Measurements from ENCODE around the gene AFG1L. TPM values are rescaled to one million over a fixed set of nuclear protein-coding genes. Genes with fewer than 3 reads are reported as not detected.
"Not testable (repeated sequence)": the region's sequence is repeated elsewhere in the genome, so short reads cannot be mapped to it uniquely, and the experiment has no call there.

Gene AFG1L
- total RNA-seq, 1 donor from 2014 or later = 8.2 TPM

DNA sequence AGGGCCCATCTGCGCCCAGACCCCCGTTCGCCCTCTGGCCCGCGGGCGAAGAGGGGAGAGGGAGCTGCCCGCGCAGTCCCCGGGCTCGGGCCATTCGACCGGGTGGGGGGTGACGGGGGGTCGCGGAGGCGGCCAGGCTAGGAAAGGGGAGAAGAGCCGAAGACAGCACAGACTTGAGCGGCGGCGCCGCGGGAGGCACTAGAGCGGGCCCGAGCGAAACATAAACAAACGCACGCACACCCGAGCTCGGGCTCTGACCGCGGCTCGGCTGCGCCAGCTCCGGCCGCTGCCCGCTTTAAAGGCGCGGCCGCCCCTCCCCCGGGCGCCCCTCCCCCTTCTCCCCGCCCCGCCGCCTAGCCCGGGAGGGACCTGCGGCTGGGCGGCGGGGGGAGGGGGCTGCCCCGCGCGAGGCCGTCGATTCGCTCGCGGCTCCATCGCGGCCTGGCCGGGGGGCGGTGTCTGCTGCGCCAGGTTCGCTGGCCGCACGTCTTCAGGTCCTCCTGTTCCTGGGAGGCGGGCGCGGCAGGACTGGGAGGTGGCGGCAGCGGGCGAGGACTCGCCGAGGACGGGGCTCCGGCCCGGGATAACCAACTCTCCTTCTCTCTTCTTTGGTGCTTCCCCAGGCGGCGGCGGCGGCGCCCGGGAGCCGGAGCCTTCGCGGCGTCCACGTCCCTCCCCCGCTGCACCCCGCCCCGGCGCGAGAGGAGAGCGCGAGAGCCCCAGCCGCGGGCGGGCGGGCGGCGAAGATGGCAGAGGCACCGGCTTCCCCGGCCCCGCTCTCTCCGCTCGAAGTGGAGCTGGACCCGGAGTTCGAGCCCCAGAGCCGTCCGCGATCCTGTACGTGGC lies 265.8 kb downstream of the AFG1L start, which contains the start of gene FOXO3:
TSS of gene FOXO3 (plus strand) at position 455 of the 846 bp plus-strand sequence. CDS start at position 747, 292 bp downstream.
- H3K4me3 Mint-ChIP-seq = peak within 1 kb of the TSS; percentile 96
- peak within 1 kb of the TSS; percentile 86 for H3K27ac Mint-ChIP-seq (ENCODE audit: unreplicated experiment)
- no peaks in the 10 kb centered on the region for H3K9me3 Mint-ChIP-seq
- no peak for TF ChIP-seq CTCF (conservative IDR thresholded peaks at IDR 0.05)
- peaks cover 44% of the 10 kb centered on the region for H3K27me3 Mint-ChIP-seq (ENCODE audit: low read depth)
- H3K36me3 Mint-ChIP-seq (ENCODE audit: low read depth) = peaks cover 4% of the 10 kb centered on the region
- H3K4me1 Mint-ChIP-seq = peaks cover 47% of the 10 kb centered on the region
- DNase-seq (ENCODE audit: low read depth, low spot score) = peak; percentile 74

DNA sequence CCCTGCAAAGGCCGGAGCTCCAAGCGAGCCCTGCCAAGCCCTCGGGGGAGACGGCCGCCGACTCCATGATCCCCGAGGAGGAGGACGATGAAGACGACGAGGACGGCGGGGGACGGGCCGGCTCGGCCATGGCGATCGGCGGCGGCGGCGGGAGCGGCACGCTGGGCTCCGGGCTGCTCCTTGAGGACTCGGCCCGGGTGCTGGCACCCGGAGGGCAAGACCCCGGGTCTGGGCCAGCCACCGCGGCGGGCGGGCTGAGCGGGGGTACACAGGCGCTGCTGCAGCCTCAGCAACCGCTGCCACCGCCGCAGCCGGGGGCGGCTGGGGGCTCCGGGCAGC lies 266.4 kb downstream of the AFG1L start:
- H3K27ac Mint-ChIP-seq (ENCODE audit: unreplicated experiment); DNase-seq (ENCODE audit: low read depth, low spot score); H3K36me3 Mint-ChIP-seq (ENCODE audit: low read depth); H3K9me3 Mint-ChIP-seq: not testable (repeated sequence)
- peak overlapping the region; percentile 95 for H3K4me3 Mint-ChIP-seq
- peaks cover 53% of the 10 kb centered on the region for H3K4me1 Mint-ChIP-seq
- H3K27me3 Mint-ChIP-seq (ENCODE audit: low read depth) = peaks cover 44% of the 10 kb centered on the region

GRCh38 chr6:108561742-108562502 lies 267.1 kb downstream of the AFG1L start:
- TF ChIP-seq CTCF (conservative IDR thresholded peaks at IDR 0.05) = no peak
- Mint-ChIP-seq H3K27ac (ENCODE audit: unreplicated experiment) (peak overlapping the region; percentile 86), H3K36me3 (ENCODE audit: low read depth) (peaks cover 4% of the 10 kb centered on the region), H3K27me3 (ENCODE audit: low read depth) (peaks cover 40% of the 10 kb centered on the region), H3K9me3 (no peaks in the 10 kb centered on the region), H3K4me3 (peak overlapping the region; percentile 95), H3K4me1 (peaks cover 52% of the 10 kb centered on the region)
- peak; percentile 20 for DNase-seq (ENCODE audit: low read depth, low spot score)

DNA sequence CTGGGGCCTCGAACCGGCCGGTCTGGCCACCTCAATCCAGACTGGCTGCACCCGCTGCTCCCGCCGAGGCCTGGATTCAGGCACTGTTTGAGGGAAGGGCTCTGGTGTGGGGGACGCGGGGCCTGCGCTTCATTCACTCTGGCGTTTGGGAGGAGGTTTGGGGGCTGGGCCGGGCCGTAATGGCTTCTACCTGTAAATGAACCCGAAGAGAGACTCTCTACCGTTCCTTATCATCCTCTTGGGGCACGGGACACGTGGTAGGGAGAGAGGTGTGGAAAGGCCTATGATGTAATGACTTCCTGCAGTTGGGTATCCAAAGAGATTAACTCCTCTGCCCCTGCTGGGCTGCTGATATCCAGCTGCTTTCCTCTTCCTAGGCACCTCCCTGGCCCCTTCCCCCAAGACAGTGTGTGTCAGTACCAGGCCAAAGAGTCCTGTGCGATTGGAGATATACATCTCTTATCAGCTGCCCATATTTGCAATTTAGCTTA lies 267.7 kb downstream of the AFG1L start:
- Mint-ChIP-seq H3K4me1 (peaks cover 47% of the 10 kb centered on the region), H3K27me3 (ENCODE audit: low read depth) (peaks cover 38% of the 10 kb centered on the region), H3K9me3 (no peaks in the 10 kb centered on the region), H3K27ac (ENCODE audit: unreplicated experiment) (peak overlapping the region; percentile 86), H3K36me3 (ENCODE audit: low read depth) (peaks cover 6% of the 10 kb centered on the region), H3K4me3 (peak overlapping the region; percentile 95)
- DNase-seq (ENCODE audit: low read depth, low spot score) = peak; percentile 23
- no peak for TF ChIP-seq CTCF (conservative IDR thresholded peaks at IDR 0.05)

- Mint-ChIP-seq H3K27me3 (ENCODE audit: low read depth) (peaks cover 38% of the 10 kb centered on the region), H3K4me3 (peak overlapping the region; percentile 95), H3K9me3 (no peaks in the 10 kb centered on the region), H3K27ac (ENCODE audit: unreplicated experiment) (no peak overlapping the region), H3K4me1 (peaks cover 50% of the 10 kb centered on the region), H3K36me3 (ENCODE audit: low read depth) (peaks cover 8% of the 10 kb centered on the region)
- no peak for TF ChIP-seq CTCF (conservative IDR thresholded peaks at IDR 0.05)
- DNase-seq (ENCODE audit: low read depth, low spot score) = no peak
These were observed 268.4 kb downstream of the AFG1L start for GRCh38 chr6:108563292-108563691.
